Measurements from ENCODE around the gene DNLZ. TPM values are rescaled to one million over a fixed set of nuclear protein-coding genes. Genes with fewer than 3 reads are reported as not detected.

Gene DNLZ
- polyA plus RNA-seq, 2 of the 4 experiments (the other 2 are of a cell fraction): 8.0 to 19.9 TPM

DNA sequence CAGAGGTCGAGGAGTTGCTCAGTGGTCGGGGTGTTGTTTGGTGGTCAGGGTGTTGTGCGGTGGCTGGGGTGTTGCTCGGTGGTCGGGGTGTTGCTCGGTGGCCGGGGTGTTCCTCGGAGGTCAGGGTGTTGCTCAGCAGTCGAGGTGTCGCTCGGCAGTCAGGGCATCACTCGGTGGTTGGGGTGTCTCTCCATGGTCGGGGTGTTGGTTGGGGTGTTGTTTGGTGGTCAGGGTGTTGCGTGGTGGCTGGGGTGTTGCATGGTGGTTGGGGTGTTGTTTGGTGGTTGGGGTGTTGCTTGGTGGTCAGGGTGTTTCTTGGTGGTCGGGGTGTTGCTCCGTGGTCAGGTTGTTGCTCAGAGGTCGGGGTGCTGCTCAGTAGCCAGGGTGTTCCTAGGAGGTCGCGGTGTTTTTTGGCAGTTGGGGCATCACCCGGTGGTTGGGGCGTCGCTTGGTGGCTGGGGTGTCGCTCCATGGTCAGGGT is 47.2 kb downstream of the DNLZ start:
- peaks cover 15% of the 10 kb centered on the region for H3K9me3 ChIP-seq
- TF ChIP-seq FOSL2 (IDR thresholded peaks at IDR 0.05): no peak
- no peak for TF ChIP-seq FOSL2 (CRISPR knock-in tag; IDR thresholded peaks at IDR 0.05)
- TF ChIP-seq TP53 (CRISPR knock-in tag; IDR thresholded peaks at IDR 0.05): no peak
- TF ChIP-seq NFE2L2 (conservative IDR thresholded peaks at IDR 0.05; ENCODE audit: low read length): no peak
- no peak for TF ChIP-seq POLR2AphosphoS2 (conservative IDR thresholded peaks at IDR 0.05; ENCODE audit: low read length)
- TF ChIP-seq CHD4 (IDR thresholded peaks at IDR 0.05; ENCODE audit: borderline replicate concordance): no peak
- TF ChIP-seq SMC3 (IDR thresholded peaks at IDR 0.05): no peak
- TF ChIP-seq MYC (IDR thresholded peaks at IDR 0.05; ENCODE audit: borderline replicate concordance, low read length): no peak
- no peak for TF ChIP-seq HOXB5 (CRISPR knock-in tag; IDR thresholded peaks at IDR 0.05)
- TF ChIP-seq HOXA7 (CRISPR knock-in tag; IDR thresholded peaks at IDR 0.05): no peak
- TF ChIP-seq FOSB (CRISPR knock-in tag; IDR thresholded peaks at IDR 0.05): no peak
- TF ChIP-seq RFX5 (IDR thresholded peaks at IDR 0.05): no peak
- no peak for TF ChIP-seq KDM5A (IDR thresholded peaks at IDR 0.05)
- no peak for FAIRE-seq
- WGBS (ENCODE audit: missing lambda C conversion rate): 75% methylated on average over 23 of the region's 23 CpGs
- no peak overlapping the region for H3K27ac ChIP-seq
- H3K4me2 ChIP-seq: no peak overlapping the region
- DNase-seq (ENCODE audit: low read depth in 1 of 2, low spot score in 1 of 2): no peak
- ChIA-PET CTCF (no interaction called here), POLR2A (no interaction called here)
- H3K4me1 ChIP-seq: peaks cover 6% of the 10 kb centered on the region; the same call in 2 of the 3 replicates
- no peak overlapping the region for H3K4me3 ChIP-seq
- ATAC-seq: no peak

DNA sequence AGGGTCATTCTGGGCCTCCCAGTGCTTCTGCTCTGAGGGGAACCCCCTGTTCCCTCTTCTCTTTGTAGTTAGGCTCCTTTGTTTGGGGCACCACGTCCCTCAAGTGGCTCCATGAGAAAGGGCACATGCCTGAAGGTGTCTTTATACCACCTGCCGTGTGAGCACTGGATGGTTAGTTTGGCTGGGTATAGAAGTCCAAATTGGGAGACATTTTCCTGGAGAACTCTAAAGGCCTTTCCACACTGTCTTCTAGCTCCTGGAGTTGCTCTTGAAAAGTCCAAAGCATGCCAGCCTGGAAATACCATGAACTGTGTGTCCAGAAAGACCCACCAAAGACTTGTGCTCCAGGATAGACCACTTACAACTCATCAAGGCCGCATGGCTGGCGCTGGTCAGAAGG is 48.6 kb downstream of the DNLZ start:
- CTCF ChIA-PET: no interaction called here

DNA sequence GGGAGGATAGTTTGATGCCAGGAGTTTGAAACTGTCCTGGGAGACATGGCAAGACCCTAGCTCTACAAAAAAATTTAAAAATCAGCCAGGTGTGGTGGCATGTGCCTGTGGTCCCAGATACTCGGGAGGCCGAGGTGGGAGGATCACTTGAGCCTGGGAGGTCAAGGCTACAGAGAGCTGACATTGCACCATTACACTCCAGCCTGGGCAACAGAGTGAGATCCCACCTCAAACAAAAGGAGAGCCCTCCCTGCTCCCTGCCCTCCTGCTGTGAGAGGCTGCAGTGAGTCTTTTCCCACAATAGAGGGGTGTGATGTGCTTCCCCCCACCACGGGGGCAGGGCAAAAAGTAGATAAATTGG is 49.5 kb downstream of the DNLZ start:
- Histone ChIP-seq H3K4me1 (peaks cover 8% of the 10 kb centered on the region; the same call in 2 of the 3 replicates), H3K4me3 (no peak overlapping the region), H3K27ac (no peak overlapping the region), H3K4me2 (no peak overlapping the region), H3K9me3 (peaks cover 15% of the 10 kb centered on the region)
- WGBS (ENCODE audit: missing lambda C conversion rate): 28% methylated on average over 3 of the region's 3 CpGs
- DNase-seq (ENCODE audit: low read depth in 1 of 2, low spot score in 1 of 2) (no peak), ATAC-seq (no peak), FAIRE-seq (no peak)
- TF ChIP-seq KDM5A (IDR thresholded peaks at IDR 0.05) (no peak), HOXB13 (CRISPR knock-in tag; IDR thresholded peaks at IDR 0.05; ENCODE audit: low read depth) (no peak), MAZ (IDR thresholded peaks at IDR 0.05; ENCODE audit: borderline replicate concordance, low read depth, low read length) (no peak), HDAC2 (IDR thresholded peaks at IDR 0.05) (no peak), SREBF2 (IDR thresholded peaks at IDR 0.05) (no peak), TFCP2L1 (CRISPR knock-in tag; IDR thresholded peaks at IDR 0.05) (no peak), FOSL2 (IDR thresholded peaks at IDR 0.05) (no peak), FOSL2 (CRISPR knock-in tag; IDR thresholded peaks at IDR 0.05) (no peak)
- TF ChIP-seq, protein P1, sequence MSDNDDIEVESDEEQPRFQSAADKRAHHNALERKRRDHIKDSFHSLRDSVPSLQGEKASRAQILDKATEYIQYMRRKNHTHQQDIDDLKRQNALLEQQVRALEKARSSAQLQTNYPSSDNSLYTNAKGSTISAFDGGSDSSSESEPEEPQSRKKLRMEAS (IDR thresholded peaks at IDR 0.05): no peak
- TF ChIP-seq, protein P2, sequence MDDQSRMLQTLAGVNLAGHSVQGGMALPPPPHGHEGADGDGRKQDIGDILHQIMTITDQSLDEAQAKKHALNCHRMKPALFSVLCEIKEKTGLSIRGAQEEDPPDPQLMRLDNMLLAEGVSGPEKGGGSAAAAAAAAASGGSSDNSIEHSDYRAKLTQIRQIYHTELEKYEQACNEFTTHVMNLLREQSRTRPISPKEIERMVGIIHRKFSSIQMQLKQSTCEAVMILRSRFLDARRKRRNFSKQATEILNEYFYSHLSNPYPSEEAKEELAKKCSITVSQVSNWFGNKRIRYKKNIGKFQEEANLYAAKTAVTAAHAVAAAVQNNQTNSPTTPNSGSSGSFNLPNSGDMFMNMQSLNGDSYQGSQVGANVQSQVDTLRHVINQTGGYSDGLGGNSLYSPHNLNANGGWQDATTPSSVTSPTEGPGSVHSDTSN (IDR thresholded peaks at IDR 0.05): no peak
- TF ChIP-seq, protein P3, sequence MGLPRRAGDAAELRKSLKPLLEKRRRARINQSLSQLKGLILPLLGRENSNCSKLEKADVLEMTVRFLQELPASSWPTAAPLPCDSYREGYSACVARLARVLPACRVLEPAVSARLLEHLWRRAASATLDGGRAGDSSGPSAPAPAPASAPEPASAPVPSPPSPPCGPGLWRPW (IDR thresholded peaks at IDR 0.05): no peak
- TF ChIP-seq, protein P4, sequence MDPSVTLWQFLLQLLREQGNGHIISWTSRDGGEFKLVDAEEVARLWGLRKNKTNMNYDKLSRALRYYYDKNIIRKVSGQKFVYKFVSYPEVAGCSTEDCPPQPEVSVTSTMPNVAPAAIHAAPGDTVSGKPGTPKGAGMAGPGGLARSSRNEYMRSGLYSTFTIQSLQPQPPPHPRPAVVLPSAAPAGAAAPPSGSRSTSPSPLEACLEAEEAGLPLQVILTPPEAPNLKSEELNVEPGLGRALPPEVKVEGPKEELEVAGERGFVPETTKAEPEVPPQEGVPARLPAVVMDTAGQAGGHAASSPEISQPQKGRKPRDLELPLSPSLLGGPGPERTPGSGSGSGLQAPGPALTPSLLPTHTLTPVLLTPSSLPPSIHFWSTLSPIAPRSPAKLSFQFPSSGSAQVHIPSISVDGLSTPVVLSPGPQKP (IDR thresholded peaks at IDR 0.05; ENCODE audit: low read depth, low read length): no peak
- ChIA-PET POLR2A (no interaction called here), CTCF (interaction anchor here (0.9 to 3.4 kb wide), 4 partner anchors 15 to 89 kb away, joined by 3 to 17 read pairs (median 10); no protein-coding TSS in a partner anchor)

More for the DNA sequence above, 48.6 kb downstream of the DNLZ start:
- DNase-seq (ENCODE audit: low read depth in 1 of 2, low spot score in 1 of 2): no peak
- peaks cover 8% of the 10 kb centered on the region; the same call in 2 of the 3 replicates for H3K4me1 ChIP-seq
- TF ChIP-seq ZNF302 (CRISPR knock-in tag; IDR thresholded peaks at IDR 0.05): no peak
- TF ChIP-seq POLR2AphosphoS2 (conservative IDR thresholded peaks at IDR 0.05; ENCODE audit: low read length): no peak
- TF ChIP-seq, protein P2 (IDR thresholded peaks at IDR 0.05): no peak
- no peak for TF ChIP-seq CHD4 (IDR thresholded peaks at IDR 0.05; ENCODE audit: borderline replicate concordance)
- TF ChIP-seq RNF2 (IDR thresholded peaks at IDR 0.05; ENCODE audit: borderline replicate concordance, low read depth): no peak
- TF ChIP-seq RARB (CRISPR knock-in tag; IDR thresholded peaks at IDR 0.05): no peak
- no peak for TF ChIP-seq ZFP36 (IDR thresholded peaks at IDR 0.05; ENCODE audit: borderline replicate concordance, partially characterized antibody)
- H3K27ac ChIP-seq: no peak overlapping the region
- no peak overlapping the region for H3K4me2 ChIP-seq
- peaks cover 15% of the 10 kb centered on the region for H3K9me3 ChIP-seq
- no peak overlapping the region for H3K4me3 ChIP-seq
- no peak for ATAC-seq
- 60% methylated on average over 4 of the region's 4 CpGs for WGBS (ENCODE audit: missing lambda C conversion rate)
- POLR2A ChIA-PET: no interaction called here
- no peak for FAIRE-seq

All from A549 (cell line).